A673 (cell line): ENCODE data around the gene VTI1A. TPM values are rescaled to one million over a fixed set of nuclear protein-coding genes. Genes with fewer than 3 reads are reported as not detected.

Experiments
- BruUV-seq: library from RNA; stranded (reverse); fragments of 400-500 nt; replicated peaks from 2 replicates; lab custom pipeline; 2021; lab: Mats Ljungman, UMichigan
- CTCF ChIA-PET: fragments of 300-600 bp; sonication (Branson Sonifier 250); formaldehyde crosslinking; loops from one replicate; lab custom pipeline; 2022; ENCODE audit warnings: antibody characterized with exemption; lab: Charles Lee
- POLR2A ChIA-PET: fragments of 300-600 bp; sonication (Branson Sonifier 250); formaldehyde crosslinking; loops from one replicate; lab custom pipeline; 2022; ENCODE audit warnings: antibody characterized with exemption; ENCODE audit not compliant: low non-redundant PET; lab: Charles Lee
- DNase-seq: peaks from one replicate; pipeline ENCODE4 v3.0.0-alpha.2; 2015; ENCODE audit warnings: low spot score
- H3K27ac ChIP-seq: fragments of 200-600 bp; sonication (generic); 2 replicates; pipeline ENCODE4 v1.5.1; 2016; ENCODE audit warnings: mixed run types, low read depth, mild to moderate bottlenecking, mixed read lengths, antibody characterized with exemption, low read length; ENCODE audit not compliant: poor library complexity, severe bottlenecking
- H3K27me3 ChIP-seq: fragments of 200-600 bp; sonication (generic); replicated peaks from 2 replicates; pipeline ENCODE4 v1.6.1; 2017; ENCODE audit warnings: mixed run types, low read depth, mild to moderate bottlenecking, mixed read lengths, antibody characterized with exemption, low read length; ENCODE audit not compliant: insufficient read depth, poor library complexity
- H3K36me3 ChIP-seq: fragments of 200-600 bp; sonication (generic); 2 replicates; pipeline ENCODE4 v1.6.1; 2016; ENCODE audit warnings: mixed run types, mild to moderate bottlenecking, mixed read lengths, antibody characterized with exemption, low read length; ENCODE audit not compliant: insufficient read depth, poor library complexity, severe bottlenecking
- H3K4me1 ChIP-seq: fragments of 200-600 bp; sonication (generic); 2 replicates; pipeline ENCODE4 v1.6.1; 2017; ENCODE audit warnings: mixed run types, mild to moderate bottlenecking, mixed read lengths, antibody characterized with exemption, low read length; ENCODE audit not compliant: insufficient read depth, poor library complexity, severe bottlenecking
- H3K4me3 ChIP-seq: fragments of 200-600 bp; sonication (generic); 2 replicates; pipeline ENCODE4 v1.5.1; 2016; ENCODE audit warnings: low read depth, mixed run types, mild to moderate bottlenecking, mixed read lengths, low read length; ENCODE audit not compliant: poor library complexity, severe bottlenecking
- H3K9me3 ChIP-seq: fragments of 200-600 bp; sonication (generic); 2 replicates; pipeline ENCODE4 v1.6.1; 2016; ENCODE audit warnings: mixed run types, low read depth, mild to moderate bottlenecking, mixed read lengths, antibody characterized with exemption, low read length; ENCODE audit not compliant: poor library complexity, severe bottlenecking
- CTCF ChIP-seq: fragments of 300-800, 200-600 bp; sonication (generic); conservative IDR thresholded peaks from 2 replicates; pipeline ENCODE4 v1.5.1; 2017; ENCODE audit warnings: low read depth, mild to moderate bottlenecking, antibody characterized with exemption, low read length, moderate library complexity, mixed read lengths
- EZH2 ChIP-seq: fragments of 200-600 bp; sonication (generic); IDR thresholded peaks from 2 replicates; pipeline ENCODE4 v1.6.1; 2017; ENCODE audit warnings: borderline replicate concordance, low read depth, mild to moderate bottlenecking, mixed read lengths, antibody characterized with exemption, low read length; ENCODE audit not compliant: poor library complexity, severe bottlenecking
- intact Hi-C: fragments of 100-400 bp; cut with micrococcal nuclease; formaldehyde crosslinking; loops from one replicate; pipeline ENCODE4 v1.10.0; 2022; ENCODE audit not compliant: unreplicated experiment
- total RNA-seq: library from RNA; stranded (reverse); gene quantifications from 2 replicates; pipeline ENCODE4 v1.2.3, GENCODE V29; 2021

VTI1A gene
- total RNA-seq, 1 experiment from 2014 or later: 38.7 TPM

- ChIA-PET POLR2A (no interaction called here), CTCF (no interaction called here)
- Histone ChIP-seq H3K27ac (no peak overlapping the region), H3K4me3 (no peak overlapping the region), H3K4me1 (no peaks in the 10 kb centered on the region), H3K36me3 (no peaks in the 10 kb centered on the region), H3K9me3 (no peaks in the 10 kb centered on the region), H3K27me3 (no peaks in the 10 kb centered on the region)
- BruUV-seq: no TSS peak
- no peak for DNase-seq
- no peak for TF ChIP-seq CTCF
- TF ChIP-seq EZH2: no peak
- intact Hi-C loops: no loop called here
Observed at GRCh38 chr10:112653215-112653614, 206.2 kb downstream of the VTI1A start.

- no TSS peak for BruUV-seq
- Histone ChIP-seq H3K27ac (no peak overlapping the region), H3K36me3 (no peaks in the 10 kb centered on the region), H3K4me1 (no peaks in the 10 kb centered on the region), H3K4me3 (no peak overlapping the region), H3K9me3 (no peaks in the 10 kb centered on the region), H3K27me3 (no peaks in the 10 kb centered on the region)
- CTCF ChIA-PET: no interaction called here
- intact Hi-C loops: no loop called here
- TF ChIP-seq EZH2 (no peak), CTCF (no peak)
- POLR2A ChIA-PET: no interaction called here
- DNase-seq: no peak
Observed at GRCh38 chr10:112653851-112654250, 206.8 kb downstream of the VTI1A start.

- ChIA-PET CTCF (no interaction called here), POLR2A (no interaction called here)
- BruUV-seq: no TSS peak
Observed at GRCh38 chr10:112654794-112655193, 207.8 kb downstream of the VTI1A start.

More at GRCh38 chr10:112654794-112655193, 207.8 kb downstream of the VTI1A start:
- no peak overlapping the region for H3K27ac ChIP-seq
- TF ChIP-seq CTCF: no peak
- TF ChIP-seq EZH2: no peak
- H3K9me3 ChIP-seq: no peaks in the 10 kb centered on the region
- no peaks in the 10 kb centered on the region for H3K36me3 ChIP-seq
- no peaks in the 10 kb centered on the region for H3K27me3 ChIP-seq
- DNase-seq: no peak
- intact Hi-C loops: no loop called here
- no peak overlapping the region for H3K4me3 ChIP-seq
- no peaks in the 10 kb centered on the region for H3K4me1 ChIP-seq
